AG10803 (cell line): ENCODE measurements around the gene ANKRD40.
A peak's percentile ranks its signal among the peaks of the same experiment; 100 is the strongest.

Source experiments
- DNase-seq: peaks from one replicate; pipeline ENCODE4 v3.0.0; 2010; ENCODE audit warnings: low read depth
- H3K4me3 ChIP-seq: 2 replicates; pipeline ENCODE4 v1.5.1; 2011; ENCODE audit warnings: mild to moderate bottlenecking, low read length, control low read depth
- TF ChIP-seq, protein P1 (sequence below): conservative IDR thresholded peaks from 2 replicates; pipeline ENCODE4 v1.5.1; 2011; ENCODE audit warnings: mild to moderate bottlenecking, low read length, control low read depth, inconsistent platforms

The ANKRD40 gene

GRCh38 chr17:50660887-50661345 lies 46.8 kb downstream of the ANKRD40 start:
- DNase-seq: no peak
- TF ChIP-seq, protein P1, sequence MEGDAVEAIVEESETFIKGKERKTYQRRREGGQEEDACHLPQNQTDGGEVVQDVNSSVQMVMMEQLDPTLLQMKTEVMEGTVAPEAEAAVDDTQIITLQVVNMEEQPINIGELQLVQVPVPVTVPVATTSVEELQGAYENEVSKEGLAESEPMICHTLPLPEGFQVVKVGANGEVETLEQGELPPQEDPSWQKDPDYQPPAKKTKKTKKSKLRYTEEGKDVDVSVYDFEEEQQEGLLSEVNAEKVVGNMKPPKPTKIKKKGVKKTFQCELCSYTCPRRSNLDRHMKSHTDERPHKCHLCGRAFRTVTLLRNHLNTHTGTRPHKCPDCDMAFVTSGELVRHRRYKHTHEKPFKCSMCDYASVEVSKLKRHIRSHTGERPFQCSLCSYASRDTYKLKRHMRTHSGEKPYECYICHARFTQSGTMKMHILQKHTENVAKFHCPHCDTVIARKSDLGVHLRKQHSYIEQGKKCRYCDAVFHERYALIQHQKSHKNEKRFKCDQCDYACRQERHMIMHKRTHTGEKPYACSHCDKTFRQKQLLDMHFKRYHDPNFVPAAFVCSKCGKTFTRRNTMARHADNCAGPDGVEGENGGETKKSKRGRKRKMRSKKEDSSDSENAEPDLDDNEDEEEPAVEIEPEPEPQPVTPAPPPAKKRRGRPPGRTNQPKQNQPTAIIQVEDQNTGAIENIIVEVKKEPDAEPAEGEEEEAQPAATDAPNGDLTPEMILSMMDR: no peak
- no peak overlapping the region for H3K4me3 ChIP-seq

GRCh38 chr17:50660042-50660886 lies 47.5 kb downstream of the ANKRD40 start:
- no peak overlapping the region for H3K4me3 ChIP-seq
- TF ChIP-seq, protein P1: no peak
- DNase-seq: peak; percentile 57

- TF ChIP-seq, protein P1: no peak
- no peak for DNase-seq
Observed at GRCh38 chr17:50659179-50659578, 48.5 kb downstream of the ANKRD40 start.

GRCh38 chr17:50658616-50659015 lies 49.1 kb downstream of the ANKRD40 start:
- TF ChIP-seq, protein P1: no peak
- DNase-seq: no peak
- H3K4me3 ChIP-seq: no peak overlapping the region

More at GRCh38 chr17:50659179-50659578, 48.5 kb downstream of the ANKRD40 start:
- no peak overlapping the region for H3K4me3 ChIP-seq

DNA sequence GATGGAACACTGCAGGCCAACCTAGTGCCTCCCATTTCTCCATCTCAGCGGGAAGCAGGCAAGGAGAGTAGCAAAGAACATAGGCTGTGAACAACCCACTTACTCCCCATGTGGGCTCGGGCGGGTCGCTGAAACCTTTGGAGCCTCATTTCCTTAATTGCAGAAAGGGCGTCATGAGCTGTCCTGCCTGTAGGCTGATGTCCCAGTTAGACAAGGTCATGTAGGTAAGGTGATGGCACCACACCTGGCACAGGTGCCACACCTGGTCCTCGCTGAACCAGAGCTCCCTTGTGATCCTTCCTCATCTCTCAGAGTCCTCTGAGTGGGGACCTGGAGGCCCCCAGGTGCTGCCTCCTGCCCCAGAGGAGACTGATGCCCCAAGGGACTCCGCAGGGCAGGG lies 50.1 kb downstream of the ANKRD40 start:
- TF ChIP-seq, protein P1: no peak
- H3K4me3 ChIP-seq: no peak overlapping the region
- DNase-seq: no peak

- no peak for DNase-seq
- H3K4me3 ChIP-seq: no peak overlapping the region
- TF ChIP-seq, protein P1: no peak
Observed at GRCh38 chr17:50657054-50657453, 50.7 kb downstream of the ANKRD40 start.

DNA sequence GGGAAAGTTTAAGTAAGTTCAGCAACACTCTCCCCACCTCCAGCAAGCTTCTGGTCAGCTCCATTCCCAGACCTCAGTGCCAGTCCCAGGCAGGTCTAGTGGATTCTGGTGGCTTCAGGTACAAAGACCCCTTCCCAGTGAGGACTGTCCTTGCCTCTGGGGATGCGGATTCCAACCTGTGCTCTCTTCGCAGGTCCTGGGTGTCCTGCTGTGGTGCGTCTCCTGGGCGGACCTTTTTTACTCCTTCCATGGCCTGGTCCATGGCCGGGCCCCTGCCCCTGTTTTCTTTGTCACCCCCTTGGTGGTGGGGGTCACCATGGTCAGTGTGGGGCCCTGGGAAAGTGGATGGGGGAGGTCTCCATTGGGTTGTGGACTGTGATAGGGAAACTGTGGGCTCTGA lies 51.2 kb downstream of the ANKRD40 start:
- TF ChIP-seq, protein P1: no peak
- DNase-seq: no peak
- no peak overlapping the region for H3K4me3 ChIP-seq
